ENCODE results near the gene SFR1.

Gene SFR1

DNA sequence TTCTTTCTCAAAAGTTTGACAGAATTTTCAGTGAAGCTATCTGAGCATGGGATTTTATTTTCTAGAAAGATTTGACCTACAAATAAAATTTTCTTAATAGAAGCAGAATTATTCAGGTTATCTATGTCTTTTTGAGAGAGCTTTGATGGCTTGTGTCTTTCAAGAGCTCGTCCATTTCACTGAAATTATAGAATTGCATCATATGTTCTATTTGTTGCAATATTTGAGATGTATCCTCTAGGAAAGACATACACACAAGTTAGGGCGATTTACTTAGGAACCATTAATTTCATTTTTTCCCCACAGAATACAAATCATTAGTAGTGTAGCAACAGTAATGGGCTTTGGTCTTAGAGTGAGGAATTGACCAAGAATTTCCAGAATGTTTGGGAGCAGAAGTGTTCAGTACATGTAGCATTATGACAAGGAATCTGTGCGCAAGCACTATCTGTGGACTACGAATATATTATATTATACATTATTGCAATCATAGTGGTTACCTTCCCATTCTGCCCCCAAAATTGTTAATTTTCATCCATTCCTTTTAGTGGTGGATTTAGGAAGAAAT, 23.5 kb upstream of the SFR1 start:
- TF ChIP-seq POLR2A (IDR thresholded peaks at IDR 0.05; ENCODE audit: extremely low read depth, insufficient read length) (no peak), MYC (IDR thresholded peaks at IDR 0.05; ENCODE audit: low read depth, low read length) (no peak), CTCF (IDR thresholded peaks at IDR 0.05; ENCODE audit: low read depth, low read length) (no peak)
- TF ChIP-seq, protein P1, sequence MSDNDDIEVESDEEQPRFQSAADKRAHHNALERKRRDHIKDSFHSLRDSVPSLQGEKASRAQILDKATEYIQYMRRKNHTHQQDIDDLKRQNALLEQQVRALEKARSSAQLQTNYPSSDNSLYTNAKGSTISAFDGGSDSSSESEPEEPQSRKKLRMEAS (IDR thresholded peaks at IDR 0.05; ENCODE audit: low read depth, low read length): no peak
- no peak for DNase-seq (ENCODE audit: low read depth)
- no peak overlapping the region for H3K4me3 ChIP-seq (ENCODE audit: low read depth, low read length)

GRCh38 chr10:104099269-104099668, 22.7 kb upstream of the SFR1 start:
- DNase-seq (ENCODE audit: low read depth): no peak
- TF ChIP-seq CTCF (IDR thresholded peaks at IDR 0.05; ENCODE audit: low read depth, low read length) (no peak), POLR2A (IDR thresholded peaks at IDR 0.05; ENCODE audit: extremely low read depth, insufficient read length) (no peak), MYC (IDR thresholded peaks at IDR 0.05; ENCODE audit: low read depth, low read length) (no peak)
- TF ChIP-seq, protein P1 (IDR thresholded peaks at IDR 0.05; ENCODE audit: low read depth, low read length): no peak
- H3K4me3 ChIP-seq (ENCODE audit: low read depth, low read length): no peak overlapping the region

DNA sequence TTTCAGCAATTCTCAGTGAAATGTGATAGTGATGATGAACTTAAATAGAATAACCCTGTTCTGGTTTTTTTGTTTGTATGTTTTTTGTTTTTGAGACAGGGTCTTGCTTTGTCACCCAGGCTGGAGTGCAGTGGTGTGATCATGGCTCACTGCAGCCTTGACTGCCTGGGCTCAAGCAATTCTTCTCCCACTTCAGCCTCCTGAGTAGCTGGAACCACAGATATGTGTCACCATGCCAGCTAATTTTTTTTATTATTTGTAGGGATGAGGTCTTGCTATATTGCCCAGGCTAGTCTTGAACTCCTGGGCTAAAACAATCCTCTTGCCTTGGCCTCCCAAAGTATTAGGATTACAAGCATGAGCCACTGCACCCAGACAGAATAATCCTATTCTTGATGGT, 22.0 kb upstream of the SFR1 start:
- no peak for DNase-seq (ENCODE audit: low read depth)
- no peak overlapping the region for H3K4me3 ChIP-seq (ENCODE audit: low read depth, low read length)
- TF ChIP-seq, protein P1 (IDR thresholded peaks at IDR 0.05; ENCODE audit: low read depth, low read length): no peak
- TF ChIP-seq POLR2A (IDR thresholded peaks at IDR 0.05; ENCODE audit: extremely low read depth, insufficient read length) (no peak), MYC (IDR thresholded peaks at IDR 0.05; ENCODE audit: low read depth, low read length) (no peak), CTCF (IDR thresholded peaks at IDR 0.05; ENCODE audit: low read depth, low read length) (no peak)

- TF ChIP-seq CTCF (IDR thresholded peaks at IDR 0.05; ENCODE audit: low read depth, low read length) (no peak), POLR2A (IDR thresholded peaks at IDR 0.05; ENCODE audit: extremely low read depth, insufficient read length) (no peak), MYC (IDR thresholded peaks at IDR 0.05; ENCODE audit: low read depth, low read length) (no peak)
- TF ChIP-seq, protein P1 (IDR thresholded peaks at IDR 0.05; ENCODE audit: low read depth, low read length): no peak
- no peak overlapping the region for H3K4me3 ChIP-seq (ENCODE audit: low read depth, low read length)
- DNase-seq (ENCODE audit: low read depth): no peak
Measured at GRCh38 chr10:104100795-104101194, 21.2 kb upstream of the SFR1 start.

- DNase-seq (ENCODE audit: low read depth): no peak
- TF ChIP-seq, protein P1 (IDR thresholded peaks at IDR 0.05; ENCODE audit: low read depth, low read length): no peak
- TF ChIP-seq CTCF (IDR thresholded peaks at IDR 0.05; ENCODE audit: low read depth, low read length): no peak
- TF ChIP-seq MYC (IDR thresholded peaks at IDR 0.05; ENCODE audit: low read depth, low read length): no peak
- TF ChIP-seq POLR2A (IDR thresholded peaks at IDR 0.05; ENCODE audit: extremely low read depth, insufficient read length): no peak
- H3K4me3 ChIP-seq (ENCODE audit: low read depth, low read length): no peak overlapping the region
Measured at GRCh38 chr10:104101902-104102301, 20.1 kb upstream of the SFR1 start.
